Measurements from ENCODE around the gene MEX3C.

Gene MEX3C

GRCh38 chr18:51133580-51134160, 63.8 kb downstream of the MEX3C start:
- H3K9me3 Mint-ChIP-seq, result no peaks in the 10 kb centered on the region
- H3K4me3 Mint-ChIP-seq, result no peak overlapping the region
- ATAC-seq (ENCODE audit: low read depth), result no peak
- H3K36me3 Mint-ChIP-seq, result no peaks in the 10 kb centered on the region
- DNase-seq (ENCODE audit: low spot score in 2 of 2), result no peak
- no peak overlapping the region for H3K27ac Mint-ChIP-seq
- H3K27me3 Mint-ChIP-seq, result no peaks in the 10 kb centered on the region
- peaks cover 4% of the 10 kb centered on the region for H3K4me1 Mint-ChIP-seq

- Mint-ChIP-seq H3K36me3 (no peaks in the 10 kb centered on the region), H3K4me3 (no peak overlapping the region), H3K9me3 (no peaks in the 10 kb centered on the region), H3K27ac (no peak overlapping the region), H3K27me3 (no peaks in the 10 kb centered on the region), H3K4me1 (peaks cover 2% of the 10 kb centered on the region)
- DNase-seq (ENCODE audit: low spot score in 2 of 2), result no peak
- no peak for ATAC-seq (ENCODE audit: low read depth)
Measured at GRCh38 chr18:51132256-51132935, 65.1 kb downstream of the MEX3C start.

- H3K36me3 Mint-ChIP-seq, result no peaks in the 10 kb centered on the region
- no peaks in the 10 kb centered on the region for H3K27me3 Mint-ChIP-seq
Measured at GRCh38 chr18:51128533-51128932, 68.9 kb downstream of the MEX3C start.

DNA sequence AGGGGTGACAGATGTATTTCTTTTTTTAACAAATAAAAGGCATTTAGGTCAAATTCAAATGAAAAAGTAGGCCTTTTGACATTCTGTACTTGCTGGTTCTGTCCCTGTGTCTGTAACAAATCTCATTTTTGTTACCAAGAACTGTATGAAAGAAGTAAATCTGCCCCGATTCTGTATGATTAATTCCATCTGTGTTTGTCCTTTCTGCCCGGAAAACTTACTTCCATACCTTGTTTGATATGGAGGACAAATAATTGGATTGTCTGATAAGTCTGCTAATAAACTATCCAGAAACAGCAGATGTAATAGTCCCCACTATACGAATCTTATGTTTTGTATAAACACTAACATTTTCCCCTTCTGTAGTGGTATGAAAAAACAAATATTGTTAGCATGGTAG, 69.8 kb downstream of the MEX3C start:
- H3K36me3 Mint-ChIP-seq, result no peaks in the 10 kb centered on the region
- ATAC-seq (ENCODE audit: low read depth) (no peak), DNase-seq (ENCODE audit: low spot score in 2 of 2) (no peak)
- H3K27me3 Mint-ChIP-seq, result no peaks in the 10 kb centered on the region
- H3K4me1 Mint-ChIP-seq, result no peaks in the 10 kb centered on the region
- no peak overlapping the region for H3K27ac Mint-ChIP-seq
- H3K9me3 Mint-ChIP-seq, result no peaks in the 10 kb centered on the region
- no peak overlapping the region for H3K4me3 Mint-ChIP-seq

More at GRCh38 chr18:51128533-51128932, 68.9 kb downstream of the MEX3C start:
- Mint-ChIP-seq H3K9me3 (no peaks in the 10 kb centered on the region), H3K27ac (no peak overlapping the region), H3K4me1 (no peaks in the 10 kb centered on the region), H3K4me3 (no peak overlapping the region)
- DNase-seq (ENCODE audit: low spot score in 2 of 2) (no peak), ATAC-seq (ENCODE audit: low read depth) (no peak)

GRCh38 chr18:51125976-51126375, 71.5 kb downstream of the MEX3C start:
- Mint-ChIP-seq H3K27me3 (peaks cover 2% of the 10 kb centered on the region), H3K27ac (no peak overlapping the region), H3K4me3 (no peak overlapping the region), H3K9me3 (no peaks in the 10 kb centered on the region), H3K4me1 (no peaks in the 10 kb centered on the region), H3K36me3 (no peaks in the 10 kb centered on the region)
- ATAC-seq (ENCODE audit: low read depth) (no peak), DNase-seq (ENCODE audit: low spot score in 2 of 2) (no peak)

All from memory B cell (primary cell).